Esophagus squamous epithelium (tissue), 4 donors: ENCODE data around the gene NFATC2.

ENCODE experiments used
- CTCF ChIP-seq, 6 experiments: fragments of 450-650 bp in 4 of 6; fragments of 200-600 bp in 2 of 6; sonication (generic) in 2 of 6; IDR thresholded peaks; one replicate each; pipeline ENCODE4 v1.5.1; 2016 to 2019; ENCODE audit warnings: antibody characterized with exemption in 6 of 6, mild to moderate bottlenecking in 4 of 6, moderate library complexity in 4 of 6
- POLR2A ChIP-seq, 4 donors: fragments of 450-650 bp; IDR thresholded peaks; one replicate each; pipeline ENCODE4 v1.6.1; 2017; ENCODE audit warnings: antibody characterized with exemption in 4 of 4, mild to moderate bottlenecking in 4 of 4, moderate library complexity in 3 of 4

- TF ChIP-seq CTCF (IDR thresholded peaks at IDR 0.05) (no peak), POLR2A (IDR thresholded peaks at IDR 0.05) (no peak)
These were observed 49.1 kb downstream of the NFATC2 start for GRCh38 chr20:51493346-51493791.
